ENCODE results near the gene TTC7B.

The TTC7B gene

DNA sequence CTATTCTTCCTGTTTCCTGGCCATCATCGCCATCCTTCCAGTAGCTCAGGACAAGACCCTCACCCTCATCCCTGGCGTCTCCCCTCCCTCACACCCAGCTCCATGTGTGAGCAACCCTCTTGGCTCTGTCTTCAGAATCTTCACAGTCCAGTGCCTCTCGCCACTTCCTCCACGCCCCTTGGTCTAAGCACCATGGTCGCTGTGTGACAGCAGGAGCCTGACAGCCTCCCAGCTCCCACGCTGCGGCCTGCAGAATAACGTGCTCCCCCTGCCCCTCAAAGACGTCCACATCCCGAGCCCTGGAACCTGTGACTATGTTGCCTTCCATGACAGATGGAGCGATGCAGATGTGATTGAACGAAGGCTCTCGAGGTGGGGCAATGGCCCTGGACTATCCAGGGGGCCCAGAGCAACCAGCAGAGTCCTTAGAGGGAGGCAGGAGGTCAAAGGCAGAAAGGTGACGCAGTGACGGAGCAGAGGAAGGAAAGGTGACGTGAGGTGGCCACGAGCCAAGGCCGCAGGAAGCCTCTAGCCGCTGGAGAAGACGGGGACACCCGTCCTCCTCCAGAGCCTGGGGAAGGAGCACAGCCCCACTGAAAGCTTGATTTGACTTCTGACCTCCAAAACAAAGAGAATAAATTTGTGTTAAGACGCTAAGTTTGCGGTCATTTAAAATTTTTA lies 279.6 kb downstream of the TTC7B start:
- TF ChIP-seq, protein P1, sequence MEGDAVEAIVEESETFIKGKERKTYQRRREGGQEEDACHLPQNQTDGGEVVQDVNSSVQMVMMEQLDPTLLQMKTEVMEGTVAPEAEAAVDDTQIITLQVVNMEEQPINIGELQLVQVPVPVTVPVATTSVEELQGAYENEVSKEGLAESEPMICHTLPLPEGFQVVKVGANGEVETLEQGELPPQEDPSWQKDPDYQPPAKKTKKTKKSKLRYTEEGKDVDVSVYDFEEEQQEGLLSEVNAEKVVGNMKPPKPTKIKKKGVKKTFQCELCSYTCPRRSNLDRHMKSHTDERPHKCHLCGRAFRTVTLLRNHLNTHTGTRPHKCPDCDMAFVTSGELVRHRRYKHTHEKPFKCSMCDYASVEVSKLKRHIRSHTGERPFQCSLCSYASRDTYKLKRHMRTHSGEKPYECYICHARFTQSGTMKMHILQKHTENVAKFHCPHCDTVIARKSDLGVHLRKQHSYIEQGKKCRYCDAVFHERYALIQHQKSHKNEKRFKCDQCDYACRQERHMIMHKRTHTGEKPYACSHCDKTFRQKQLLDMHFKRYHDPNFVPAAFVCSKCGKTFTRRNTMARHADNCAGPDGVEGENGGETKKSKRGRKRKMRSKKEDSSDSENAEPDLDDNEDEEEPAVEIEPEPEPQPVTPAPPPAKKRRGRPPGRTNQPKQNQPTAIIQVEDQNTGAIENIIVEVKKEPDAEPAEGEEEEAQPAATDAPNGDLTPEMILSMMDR (IDR thresholded peaks at IDR 0.05): no peak
- H3K4me3 Mint-ChIP-seq: peak overlapping the region; percentile 13
- H3K9me3 Mint-ChIP-seq: no peaks in the 10 kb centered on the region
- DNase-seq: no peak
- H3K27me3 Mint-ChIP-seq (ENCODE audit: low read depth, poor library complexity): no peaks in the 10 kb centered on the region
- peak overlapping the region; percentile 62 for H3K27ac Mint-ChIP-seq
- H3K36me3 Mint-ChIP-seq (ENCODE audit: low read depth): peaks cover 12% of the 10 kb centered on the region
- H3K4me1 Mint-ChIP-seq: peaks cover 38% of the 10 kb centered on the region

DNA sequence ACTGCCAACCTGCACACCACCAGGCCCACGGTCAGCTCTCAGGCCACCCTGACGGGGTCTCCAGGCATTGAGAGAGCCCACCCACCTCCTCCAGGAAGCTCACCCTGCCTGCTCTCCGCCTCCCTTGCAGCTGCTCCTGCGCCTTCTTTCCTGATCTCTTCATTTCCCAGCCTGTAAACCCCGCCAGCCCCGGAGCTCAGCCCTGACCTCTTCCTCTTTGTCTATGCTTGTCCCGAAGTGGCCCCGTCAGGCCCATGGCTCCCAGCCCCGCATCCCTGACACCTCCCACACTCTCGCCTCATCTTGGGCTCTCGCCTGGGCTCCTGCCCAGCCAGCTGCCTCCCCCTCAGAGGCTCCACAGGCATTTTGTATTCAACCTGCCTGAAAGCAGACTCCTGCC lies 280.1 kb downstream of the TTC7B start:
- no peaks in the 10 kb centered on the region for H3K27me3 Mint-ChIP-seq (ENCODE audit: low read depth, poor library complexity)
- H3K4me3 Mint-ChIP-seq: peak overlapping the region; percentile 13
- peaks cover 38% of the 10 kb centered on the region for H3K4me1 Mint-ChIP-seq
- no peak for DNase-seq
- H3K27ac Mint-ChIP-seq: peak overlapping the region; percentile 62
- no peaks in the 10 kb centered on the region for H3K9me3 Mint-ChIP-seq
- TF ChIP-seq, protein P1 (IDR thresholded peaks at IDR 0.05): no peak
- H3K36me3 Mint-ChIP-seq (ENCODE audit: low read depth): peaks cover 11% of the 10 kb centered on the region

DNA sequence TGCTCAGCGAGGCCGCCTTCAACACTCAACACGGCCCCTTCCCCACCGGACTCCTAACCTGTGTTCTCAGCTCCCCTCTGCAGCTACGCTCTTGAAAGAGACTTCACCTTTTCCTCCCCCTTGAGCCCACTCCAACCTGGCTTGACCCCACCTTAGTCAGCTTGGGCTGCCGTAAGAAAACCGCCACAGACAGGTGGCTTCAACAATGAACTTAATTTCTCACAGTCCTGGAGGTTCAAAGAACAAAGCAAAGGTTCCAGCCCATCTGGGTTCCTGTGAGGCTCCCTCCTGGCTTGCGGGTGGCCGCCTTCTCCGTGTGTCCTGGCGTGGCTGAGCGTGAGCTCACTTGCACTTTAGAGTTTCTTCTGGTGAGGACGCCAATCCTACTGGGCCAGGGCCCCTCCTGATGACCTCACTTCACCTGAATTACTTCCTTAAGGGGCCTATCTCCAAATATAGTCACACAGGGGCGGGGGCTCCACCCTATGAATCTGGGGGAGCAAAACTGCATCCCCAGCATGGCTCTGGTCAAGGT lies 280.6 kb downstream of the TTC7B start:
- TF ChIP-seq, protein P1 (IDR thresholded peaks at IDR 0.05): no peak
- Mint-ChIP-seq H3K9me3 (no peaks in the 10 kb centered on the region), H3K27me3 (ENCODE audit: low read depth, poor library complexity) (no peaks in the 10 kb centered on the region), H3K4me1 (peaks cover 38% of the 10 kb centered on the region), H3K4me3 (no peak overlapping the region), H3K27ac (peak overlapping the region; percentile 91), H3K36me3 (ENCODE audit: low read depth) (peaks cover 6% of the 10 kb centered on the region)
- DNase-seq: no peak

DNA sequence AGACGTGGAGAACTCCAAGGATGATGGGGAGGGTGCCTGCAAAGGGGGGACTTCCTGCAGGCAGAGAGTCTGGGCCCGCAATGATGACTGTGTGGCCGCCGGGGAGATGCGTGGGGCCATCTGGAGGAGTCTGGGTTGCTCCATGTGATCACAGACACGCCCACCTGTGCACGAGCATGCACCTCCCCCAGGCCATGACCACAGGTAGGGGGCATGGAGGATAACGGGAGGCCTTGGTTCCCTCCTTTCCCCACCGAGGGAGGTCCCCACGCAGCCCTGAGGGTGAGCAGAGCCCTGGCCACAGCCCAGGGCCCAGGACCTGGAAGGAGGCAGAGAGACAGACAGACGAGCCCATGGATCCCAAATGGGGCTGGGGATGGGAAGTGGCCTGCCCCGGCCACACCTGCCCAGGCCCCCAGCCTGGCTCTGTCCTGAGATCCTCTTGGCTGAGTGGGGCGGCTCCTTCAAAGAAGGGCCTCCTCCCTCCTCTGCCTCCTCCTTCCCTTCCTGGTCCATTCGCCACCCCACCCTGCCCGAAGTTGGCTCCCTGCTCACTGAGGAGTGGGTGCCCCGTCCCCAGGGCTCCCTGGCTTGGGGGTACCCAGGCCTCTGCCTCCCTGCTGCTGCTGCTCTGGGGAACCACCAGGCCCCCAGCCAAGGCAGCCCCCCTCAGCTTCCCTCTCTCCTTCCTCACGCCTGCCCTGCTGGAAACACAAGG lies 281.2 kb downstream of the TTC7B start:
- H3K4me1 Mint-ChIP-seq: peaks cover 38% of the 10 kb centered on the region
- no peak overlapping the region for H3K4me3 Mint-ChIP-seq
- TF ChIP-seq, protein P1 (IDR thresholded peaks at IDR 0.05): no peak
- H3K9me3 Mint-ChIP-seq: no peaks in the 10 kb centered on the region
- no peak for DNase-seq
- H3K27me3 Mint-ChIP-seq (ENCODE audit: low read depth, poor library complexity): no peaks in the 10 kb centered on the region
- H3K27ac Mint-ChIP-seq: peak overlapping the region; percentile 91
- peaks cover 4% of the 10 kb centered on the region for H3K36me3 Mint-ChIP-seq (ENCODE audit: low read depth)

DNA sequence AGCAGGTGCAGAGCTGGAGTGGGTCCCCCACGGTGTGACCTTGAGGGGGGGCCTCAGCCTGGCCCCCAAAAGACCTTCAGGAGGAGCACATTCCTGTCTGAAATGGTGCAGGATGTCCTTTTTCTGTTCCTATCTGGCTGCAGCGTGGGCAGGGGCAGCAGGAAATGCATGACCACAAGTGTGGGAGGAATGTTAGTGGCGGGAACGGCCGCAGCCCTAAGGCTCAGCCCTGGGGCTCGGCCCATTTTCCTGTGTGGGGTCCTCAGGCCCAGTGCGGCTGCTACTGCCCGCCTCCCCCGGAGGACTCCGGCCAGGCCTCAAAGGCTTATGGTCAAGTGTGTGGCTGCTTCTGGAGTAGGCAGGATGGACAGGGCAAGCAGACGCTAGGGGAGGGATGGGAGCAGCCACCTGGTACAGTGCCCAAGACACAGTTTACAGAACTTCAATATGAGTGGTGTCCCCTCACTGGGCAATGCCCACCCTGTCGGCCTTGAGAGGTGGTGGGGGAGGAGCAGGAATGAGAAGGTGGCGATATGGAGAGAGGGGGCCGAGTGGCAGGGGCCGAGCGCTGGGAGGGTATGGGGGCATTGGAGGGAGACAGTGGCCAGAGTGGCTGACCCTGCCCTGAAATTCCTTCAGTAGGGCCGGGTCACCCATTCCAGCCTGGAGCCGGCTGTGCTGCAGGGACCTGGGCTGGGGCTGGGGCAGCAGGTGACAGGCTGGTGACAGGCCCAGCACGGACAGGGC lies 282.0 kb downstream of the TTC7B start:
- Mint-ChIP-seq H3K27ac (no peak overlapping the region), H3K36me3 (ENCODE audit: low read depth) (no peaks in the 10 kb centered on the region), H3K4me1 (peaks cover 38% of the 10 kb centered on the region), H3K4me3 (no peak overlapping the region), H3K9me3 (no peaks in the 10 kb centered on the region), H3K27me3 (ENCODE audit: low read depth, poor library complexity) (no peaks in the 10 kb centered on the region)
- no peak for DNase-seq
- TF ChIP-seq, protein P1 (IDR thresholded peaks at IDR 0.05): no peak
